K562 (cell line): ENCODE results near the gene PUS7. TPM values are rescaled to one million over a fixed set of nuclear protein-coding genes. Genes with fewer than 3 reads are reported as not detected.

Source experiments
- ATAC-seq: fragments of 200-7000 bp; cut with Tn5 transposase; 3 replicates; pipeline ENCODE4 v1.9.1; 2020; ENCODE audit warnings: moderate library complexity
- BruUV-seq: library from RNA; stranded (reverse); fragments of 400-500 nt; replicated peaks from 2 replicates; lab custom pipeline; 2021; lab: Mats Ljungman, UMichigan
- CTCF ChIA-PET: fragments of 300-600 bp; formaldehyde crosslinking; extraction: SDS; loops from one replicate; lab custom pipeline; 2021; ENCODE audit warnings: low intra/inter-chr PET ratio; lab: Yijun Ruan, JAX
- POLR2A ChIA-PET: fragments of 300-600, 350-650 bp; sonication (Branson Sonifier 250); formaldehyde crosslinking; extraction: SDS; loops from one replicate; lab custom pipeline; 2021; ENCODE audit warnings: antibody characterized with exemption, inconsistent platforms; lab: Yijun Ruan, JAX
- DNase-seq, 4 experiments: peaks; one replicate each; pipeline versions ENCODE4 v3.0.0 to v3.0.0-alpha.2; 2011 to 2018; ENCODE audit warnings: low spot score in 3 of 4, mixed read lengths in 3 of 4; ENCODE audit errors: extremely low read depth in 1 of 4
- FAIRE-seq: peaks from 2 replicates; lab custom pipeline; 2011; peaks lifted over from hg19 to GRCh38; lab: Jason Lieb, UNC
- H2AFZ ChIP-seq: 2 replicates; pipeline ENCODE4 v1.6.0; 2011; ENCODE audit warnings: low read depth, low read length, control low read depth, inconsistent platforms
- H3K27ac ChIP-seq: fragments of 200-600 bp; 3 replicates; pipeline ENCODE4 v1.8.0; 2011; ENCODE audit warnings: low read depth, mild to moderate bottlenecking, control low read depth, inconsistent platforms, low read length, moderate library complexity, mixed read lengths; ENCODE audit errors: extremely low read depth
- H3K27me3 ChIP-seq, 2 experiments: fragments of 300-600 bp in 1 of 2; 2 replicates in 1 of 2; 3 replicates in 1 of 2; pipeline versions ENCODE4 v1.6.0 to v1.8.0; 2011; ENCODE audit warnings: inconsistent platforms in 2 of 2, low read length in 2 of 2, mild to moderate bottlenecking in 1 of 2, mixed read lengths in 1 of 2, moderate library complexity in 1 of 2; ENCODE audit not compliant: control insufficient read depth in 2 of 2, insufficient read depth in 2 of 2
- H3K36me3 ChIP-seq: fragments of 300-600 bp; 3 replicates; pipeline ENCODE4 v1.8.0; 2011; ENCODE audit warnings: mild to moderate bottlenecking, low read length, inconsistent platforms; ENCODE audit not compliant: control insufficient read depth, insufficient read depth
- H3K4me1 ChIP-seq, 2 experiments: fragments of 200-600 bp in 1 of 2; replicated peaks in 1 of 2; 2 replicates in 1 of 2; 3 replicates in 1 of 2; pipeline versions ENCODE4 v1.5.1 to v1.8.0; 2011; ENCODE audit warnings: inconsistent platforms in 2 of 2, low read length in 2 of 2, mild to moderate bottlenecking in 1 of 2, mixed read lengths in 1 of 2, moderate library complexity in 1 of 2; ENCODE audit not compliant: control insufficient read depth in 2 of 2, insufficient read depth in 2 of 2
- H3K4me2 ChIP-seq: 2 replicates; pipeline ENCODE4 v1.6.1; 2011; ENCODE audit warnings: low read length, control low read depth, inconsistent platforms, mixed read lengths; ENCODE audit not compliant: insufficient read depth
- H3K4me3 ChIP-seq: fragments of 200-600 bp; sonication (generic), shearing (Covaris generic); 2 replicates; pipeline ENCODE4 v1.5.1; 2016; ENCODE audit warnings: control low read depth, inconsistent platforms
- H3K79me2 ChIP-seq: fragments of 200-600 bp; 3 replicates; pipeline ENCODE4 v1.8.0; 2011; ENCODE audit warnings: low read length, inconsistent platforms; ENCODE audit not compliant: control insufficient read depth, insufficient read depth
- H3K9ac ChIP-seq, 2 experiments: 2 replicates each; pipeline versions ENCODE4 v1.6.0 to v1.6.1; 2011; ENCODE audit warnings: low read depth in 2 of 2, low read length in 2 of 2, control low read depth in 1 of 2, inconsistent platforms in 1 of 2, mild to moderate bottlenecking in 1 of 2, mixed read lengths in 1 of 2; ENCODE audit not compliant: insufficient read depth in 1 of 2
- H3K9me1 ChIP-seq: one replicate; pipeline ENCODE4 v1.6.0; 2011; ENCODE audit warnings: inconsistent platforms, mild to moderate bottlenecking, low read length, moderate library complexity; ENCODE audit not compliant: control insufficient read depth, insufficient read depth
- H3K9me3 ChIP-seq: replicated peaks from 2 replicates; pipeline ENCODE4 v1.5.1; 2011; ENCODE audit warnings: low read depth, low read length, inconsistent platforms; ENCODE audit not compliant: control insufficient read depth, insufficient read depth
- H4K20me1 ChIP-seq: replicated peaks from 2 replicates; pipeline ENCODE4 v1.6.1; 2011; ENCODE audit warnings: low read length, inconsistent platforms, mixed read lengths; ENCODE audit not compliant: control insufficient read depth, insufficient read depth
- ASH1L ChIP-seq: fragments of 450-650 bp; IDR thresholded peaks from 2 replicates; pipeline ENCODE4 v1.6.1; 2018; ENCODE audit warnings: borderline replicate concordance, mild to moderate bottlenecking, low read depth; ENCODE audit not compliant: partially characterized antibody
- CBFB ChIP-seq: sonication (generic); formaldehyde crosslinking; IDR thresholded peaks from 2 replicates; pipeline ENCODE4 v1.4.0; 2020; ENCODE audit warnings: mild to moderate bottlenecking, missing genetic modification reagents
- HBP1 ChIP-seq: fragments of 450-650 bp; formaldehyde crosslinking; IDR thresholded peaks from 2 replicates; pipeline ENCODE4 v1.4.0; 2022; ENCODE audit warnings: missing genetic modification characterization
- HOMEZ ChIP-seq: fragments of 250-450 bp; sonication (Bioruptor Pico); IDR thresholded peaks from 2 replicates; pipeline ENCODE4 v1.4.0; 2020; ENCODE audit warnings: mild to moderate bottlenecking, moderate library complexity
- KAT2B ChIP-seq: IDR thresholded peaks from one replicate; pipeline ENCODE4 v1.6.1; 2012; ENCODE audit warnings: low read depth, mild to moderate bottlenecking, control low read depth, inconsistent platforms, low read length, moderate library complexity
- KLF16 ChIP-seq: IDR thresholded peaks from 2 replicates; pipeline ENCODE4 v1.6.1; 2016; ENCODE audit warnings: antibody characterized with exemption
- PRMT5 ChIP-seq: sonication (generic); formaldehyde crosslinking; IDR thresholded peaks from 2 replicates; pipeline ENCODE4 v1.5.0; 2020; ENCODE audit warnings: missing genetic modification reagents
- SNAPC5 ChIP-seq: fragments of 250-450 bp; sonication (Bioruptor Pico); IDR thresholded peaks from 2 replicates; pipeline ENCODE4 v1.8.0; 2021; ENCODE audit warnings: moderate library complexity, mild to moderate bottlenecking, inconsistent platforms
- SPI1 ChIP-seq: IDR thresholded peaks from 2 replicates; pipeline ENCODE4 v1.6.1; 2011; ENCODE audit warnings: low read depth, low read length, control low read depth, borderline replicate concordance
- SREBF1 ChIP-seq: fragments of 150-350 bp; IDR thresholded peaks from 2 replicates; pipeline ENCODE4 v1.6.1; 2014; ENCODE audit warnings: antibody characterized with exemption, low read depth, low read length, borderline replicate concordance
- XRCC5 ChIP-seq: fragments of 200-400 bp; formaldehyde crosslinking; IDR thresholded peaks from 2 replicates; pipeline ENCODE4 v1.6.1; 2017; ENCODE audit warnings: low read depth, mild to moderate bottlenecking, low read length
- ZBTB49 ChIP-seq: sonication (generic); formaldehyde crosslinking; IDR thresholded peaks from 2 replicates; pipeline ENCODE4 v1.8.0; 2022; ENCODE audit warnings: missing genetic modification reagents, mild to moderate bottlenecking, borderline replicate concordance
- ZNF77 ChIP-seq: fragments of 250-450 bp; sonication (Bioruptor Pico); IDR thresholded peaks from 2 replicates; pipeline ENCODE4 v1.5.0; 2020
- WGBS: fragments of 100-300 bp; shearing (Covaris generic); methylation state at CpG from one replicate; pipeline ENCODE4 v1.1.6; 2016; ENCODE audit warnings: low coverage, mixed read lengths; ENCODE audit not compliant: insufficient coverage; ENCODE audit errors: missing lambda C conversion rate; 5-methylcytosine and 5-hydroxymethylcytosine counted together
- in situ Hi-C: fragments of 300-500 bp; cut with MboI; formaldehyde crosslinking; loops from 4 replicates; pipeline ENCODE4 v1.15.0; 2018; ENCODE audit warnings: inconsistent platforms, mixed read lengths
- intact Hi-C: fragments of 100-400 bp; cut with micrococcal nuclease; formaldehyde crosslinking; loops from 2 replicates; pipeline ENCODE4 v1.14.2; 2022
- polyA plus RNA-seq, 8 experiments: library from polyadenylated mRNA; depleted of rRNA in 4 of 8; stranded (reverse) in 5 of 8; unstranded in 3 of 8; fragments of >200 nt; fragmentation: Nextera tagmentation in 2 of 8; fragmentation: Illumina TruSeq in 1 of 8; extraction: Ambion mirVana in 2 of 8; extraction: Trizol in 1 of 8; gene quantifications; 2 replicates each; pipeline versions ENCODE4 v1.2.1 to v1.2.3, GENCODE V29; 2011 to 2014; ENCODE audit warnings: inconsistent platforms in 1 of 8, missing spikeins in 1 of 8
- total RNA-seq, 7 experiments: library from RNA; depleted of rRNA in 6 of 7; stranded (reverse); fragments of >200 nt in 6 of 7; fragmentation: Illumina TruSeq in 2 of 7; extraction: Trizol in 2 of 7; gene quantifications; 2 replicates each; pipeline versions ENCODE4 v1.2.1 to v1.2.3, GENCODE V29; 2011 to 2021; ENCODE audit warnings: low replicate concordance in 1 of 7

Gene PUS7
- total and polyA plus RNA-seq, 9 of the 15 experiments (the other 6 are each of a cell fraction or from before 2014, with no cell fraction given): 15.1 to 95.6 (median 63.2) TPM

- ATAC-seq: peak; percentile 95
- ChIA-PET POLR2A (interaction anchor here (0.6 to 2.1 kb wide), 27 partner anchors 8 to 603 kb away, joined by 3 to 16 read pairs (median 3); partner anchors contain the start of gene PUS7), CTCF (interaction anchor here (0.6 kb wide), 1 partner anchor 521 kb away, joined by 3 read pairs; no protein-coding TSS in a partner anchor)
- 1% methylated on average over 42 of the region's 42 CpGs for WGBS
- peak; percentile 93 to 98 (median 94) for DNase-seq
- Histone ChIP-seq H3K9me3 (no peaks in the 10 kb centered on the region), H3K4me3 (peak within 1 kb of the TSS; percentile 78), H3K4me1 (peaks cover 10 to 12% of the 10 kb centered on the region in 2 experiments), H3K79me2 (peaks cover 36% of the 10 kb centered on the region), H3K27me3 (no peaks in the 10 kb centered on the region), H3K9me1 (no peaks in the 10 kb centered on the region), H3K36me3 (peaks cover 40% of the 10 kb centered on the region; the same call in 2 of the 3 replicates), H3K9ac (peak within 1 kb of the TSS; percentile 95 to 98), H2AFZ (peak within 1 kb of the TSS; percentile 92), H3K27ac (peak within 1 kb of the TSS; percentile 86), H4K20me1 (no peaks in the 10 kb centered on the region), H3K4me2 (peak within 1 kb of the TSS; percentile 96)
- intact Hi-C loops: no loop called here
- FAIRE-seq: peak; percentile 86
- TSS peak; percentile 71 for BruUV-seq
- in situ Hi-C loops: no loop called here
- TF ChIP-seq SREBF1: 0 out of 2 replicates have a peak, but pooled peaks have one; percentile 56
- TF ChIP-seq ASH1L: no peak
- peak; percentile 99 for TF ChIP-seq XRCC5
- 0 out of 2 replicates have a peak, but pooled peaks have one; percentile 8 for TF ChIP-seq HBP1 (CRISPR knock-in tag)
- peak; percentile 41; the same call in 1 of the 2 replicates for TF ChIP-seq SNAPC5 (CRISPR knock-in tag)
- TF ChIP-seq PRMT5: peak; percentile 62; the same call in 1 of the 2 replicates
- TF ChIP-seq HOMEZ (CRISPR knock-in tag): no peak
- 0 out of 2 replicates have a peak, but pooled peaks have one; percentile 65 for TF ChIP-seq CBFB
- TF ChIP-seq ZBTB49 (CRISPR knock-in tag): peak; percentile 77; the same call in 1 of the 2 replicates
- no peak for TF ChIP-seq ZNF77 (CRISPR knock-in tag)
- peak; percentile 41; the same call in 1 of the 2 replicates for TF ChIP-seq KLF16
- TF ChIP-seq KAT2B: peak; percentile 11
- TF ChIP-seq SPI1: peak; percentile 95
Measured at GRCh38 chr7:105531792-105532671, 10.0 kb upstream of the PUS7 start, which contains the start of gene RINT1. RINT1 (plus strand) TSS chr7:105532201; CDS start chr7:105532316, 115 bp downstream.
